ENCODE measurements around the gene CDC42BPB. TPM values are rescaled to one million over a fixed set of nuclear protein-coding genes. Genes with fewer than 3 reads are reported as not detected.

The CDC42BPB gene
- total RNA-seq, 1 experiment from 2014 or later = 103 TPM

DNA sequence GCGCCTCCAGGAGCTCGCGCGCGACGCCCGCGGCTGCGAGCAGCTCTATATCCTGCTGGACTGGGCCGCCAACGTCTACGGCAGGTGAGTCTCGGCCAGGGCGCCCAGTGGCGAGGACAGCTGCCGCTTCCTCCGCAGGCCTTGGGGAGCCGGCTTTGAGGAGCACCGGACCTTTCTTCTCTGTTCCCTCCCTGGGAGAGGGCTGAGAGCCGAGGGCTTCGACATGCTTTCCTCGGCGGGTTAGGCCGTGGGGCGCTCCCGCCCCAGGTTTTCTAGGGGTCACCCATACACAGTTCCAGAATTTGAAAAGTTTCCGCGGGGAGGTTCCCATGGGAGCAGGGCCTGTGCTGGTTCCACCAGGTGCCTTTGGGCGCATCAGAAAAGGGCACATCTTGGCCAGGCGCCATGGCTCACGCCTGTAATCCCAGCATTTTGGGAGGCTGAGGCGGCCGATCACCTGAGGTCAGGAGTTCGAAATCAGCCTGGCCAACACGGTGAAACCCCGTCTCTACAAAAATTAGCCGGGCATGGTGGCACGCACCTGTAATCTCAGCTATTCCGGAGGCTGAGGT lies 45.4 kb upstream of the CDC42BPB start:
- Histone ChIP-seq H3K4ac (ENCODE audit: low read depth, low read length) (no peak overlapping the region), H3K56ac (ENCODE audit: insufficient read length, low read depth, low read length) (no peak overlapping the region), H2BK120ac (ENCODE audit: low read depth, low read length, poor library complexity, severe bottlenecking) (no peak overlapping the region), H3K23me2 (ENCODE audit: insufficient read length, low read depth, low read length, poor library complexity, severe bottlenecking) (no peaks in the 10 kb centered on the region), H3K27me3 (ENCODE audit: insufficient read depth, low read length) (no peaks in the 10 kb centered on the region), H2AK5ac (ENCODE audit: insufficient read length, low read length) (no peak overlapping the region), H4K8ac (replicated peaks; ENCODE audit: insufficient read length, low read depth, low read length) (no peak overlapping the region), H3T11ph (ENCODE audit: low read length) (no peak overlapping the region), H2BK5ac (ENCODE audit: insufficient read length, low read length) (no peak overlapping the region), H3K79me1 (ENCODE audit: insufficient read depth, low read depth, low read length, poor library complexity, severe bottlenecking) (no peaks in the 10 kb centered on the region), H2BK15ac (ENCODE audit: low read depth, low read length) (no peak overlapping the region), H3K9ac (ENCODE audit: extremely low read depth, insufficient read length, low read length) (no peak overlapping the region), H3K4me2 (ENCODE audit: insufficient read depth, insufficient read length, low read length) (no peak overlapping the region), H3K9me3 (ENCODE audit: control insufficient read depth, low read depth, low read length) (no peaks in the 10 kb centered on the region), H3K18ac (ENCODE audit: insufficient read length, low read depth, low read length) (no peak overlapping the region), H3K79me2 (ENCODE audit: insufficient read depth, low read length) (no peaks in the 10 kb centered on the region), H2BK20ac (ENCODE audit: low read depth, low read length, poor library complexity, severe bottlenecking) (no peak overlapping the region), H2BK12ac (ENCODE audit: insufficient read length, low read depth, low read length) (no peak overlapping the region), H3K27ac (ENCODE audit: insufficient read length, low read depth, low read length) (no peak overlapping the region), H4K20me1 (ENCODE audit: control insufficient read depth, insufficient read depth, insufficient read length) (no peaks in the 10 kb centered on the region), H3K14ac (ENCODE audit: insufficient read depth, low read length) (no peak overlapping the region), H4K91ac (ENCODE audit: insufficient read length, low read depth, low read length) (no peak overlapping the region), H3K23ac (ENCODE audit: insufficient read length, low read depth, low read length) (no peak overlapping the region), H3K4me1 (ENCODE audit: insufficient read depth, low read length) (no peaks in the 10 kb centered on the region), H4K5ac (ENCODE audit: insufficient read length, low read depth, low read length) (no peak overlapping the region), H2AFZ (ENCODE audit: low read length) (no peak overlapping the region)
- Mint-ChIP-seq H3K36me3 (ENCODE audit: insufficient read depth in 1 of 3, low read depth in 3 of 3) (no peaks in the 10 kb centered on the region; a peak in 1 of 7 replicates), H3K27ac (no peak overlapping the region), H3K4me1 (peaks cover 9 to 27% of the 10 kb centered on the region in 2 experiments), H3K4me3 (no peak overlapping the region), H3K27me3 (ENCODE audit: low read depth) (peaks cover 30% of the 10 kb centered on the region), H3K9me3 (no peaks in the 10 kb centered on the region)
- TF ChIP-seq, protein P1, sequence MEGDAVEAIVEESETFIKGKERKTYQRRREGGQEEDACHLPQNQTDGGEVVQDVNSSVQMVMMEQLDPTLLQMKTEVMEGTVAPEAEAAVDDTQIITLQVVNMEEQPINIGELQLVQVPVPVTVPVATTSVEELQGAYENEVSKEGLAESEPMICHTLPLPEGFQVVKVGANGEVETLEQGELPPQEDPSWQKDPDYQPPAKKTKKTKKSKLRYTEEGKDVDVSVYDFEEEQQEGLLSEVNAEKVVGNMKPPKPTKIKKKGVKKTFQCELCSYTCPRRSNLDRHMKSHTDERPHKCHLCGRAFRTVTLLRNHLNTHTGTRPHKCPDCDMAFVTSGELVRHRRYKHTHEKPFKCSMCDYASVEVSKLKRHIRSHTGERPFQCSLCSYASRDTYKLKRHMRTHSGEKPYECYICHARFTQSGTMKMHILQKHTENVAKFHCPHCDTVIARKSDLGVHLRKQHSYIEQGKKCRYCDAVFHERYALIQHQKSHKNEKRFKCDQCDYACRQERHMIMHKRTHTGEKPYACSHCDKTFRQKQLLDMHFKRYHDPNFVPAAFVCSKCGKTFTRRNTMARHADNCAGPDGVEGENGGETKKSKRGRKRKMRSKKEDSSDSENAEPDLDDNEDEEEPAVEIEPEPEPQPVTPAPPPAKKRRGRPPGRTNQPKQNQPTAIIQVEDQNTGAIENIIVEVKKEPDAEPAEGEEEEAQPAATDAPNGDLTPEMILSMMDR (conservative IDR thresholded peaks at IDR 0.05) = no peak
- no peak for DNase-seq
- WGBS (ENCODE audit: extremely low coverage, insufficient read length, low lambda C conversion rate) = no CpG with 5 or more reads among the region's 39 CpGs

Data from H9 (cell line).